ENCODE data around the gene TSEN15.

DNA sequence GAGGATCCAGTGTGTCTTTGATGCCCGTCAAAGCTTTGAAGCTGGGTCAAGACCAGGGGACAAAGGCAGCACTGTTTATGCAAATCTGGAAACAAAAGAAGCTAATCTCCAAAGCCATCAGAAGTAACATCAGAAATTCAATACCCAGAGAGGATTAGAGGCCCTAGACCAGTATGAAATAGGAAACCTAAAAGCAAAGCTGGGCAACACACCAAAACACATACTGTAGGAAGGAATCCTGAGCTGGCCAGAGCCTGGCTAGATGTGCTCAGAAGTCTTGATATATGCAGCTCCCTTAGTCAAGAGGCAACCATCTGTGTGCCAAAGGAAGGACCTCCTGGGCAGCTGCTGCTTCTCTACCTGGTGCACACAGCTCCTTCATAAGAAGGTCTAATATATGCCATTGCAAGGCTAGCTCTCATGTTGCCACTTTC is 26.3 kb upstream of the TSEN15 start:
- TF ChIP-seq POLR2AphosphoS5 (IDR thresholded peaks at IDR 0.05; ENCODE audit: low read depth, low read length) = no peak
- no peak for TF ChIP-seq TAF1 (IDR thresholded peaks at IDR 0.05; ENCODE audit: low read depth, low read length)
- TF ChIP-seq POLR2A (IDR thresholded peaks at IDR 0.05; ENCODE audit: low read depth, low read length) = no peak
- no peak for TF ChIP-seq POU2F2 (IDR thresholded peaks at IDR 0.05; ENCODE audit: low read depth, low read length)
- TF ChIP-seq PAX5 (IDR thresholded peaks at IDR 0.05; ENCODE audit: insufficient read depth, low read length, severe bottlenecking) = no peak
- TF ChIP-seq SPI1 (IDR thresholded peaks at IDR 0.05; ENCODE audit: low read depth, low read length) = no peak
